Endothelial cell of umbilical vein (primary cell): ENCODE data around the gene TMPRSS3. TPM values are rescaled to one million over a fixed set of nuclear protein-coding genes. Genes with fewer than 3 reads are reported as not detected.

Experiments
- BruUV-seq: library from RNA; stranded (reverse); fragments of 400-500 nt; replicated peaks from 2 replicates; lab custom pipeline; 2021; lab: Mats Ljungman, UMichigan
- CTCF ChIA-PET: fragments of 300-600, 350-600 bp; sonication (Branson Sonifier 250); formaldehyde crosslinking; loops from one replicate; lab custom pipeline; 2021; ENCODE audit warnings: antibody characterized with exemption, inconsistent platforms; lab: Charles Lee
- POLR2A ChIA-PET: fragments of 300-600, 350-600 bp; sonication (Branson Sonifier 250); formaldehyde crosslinking; loops from one replicate; lab custom pipeline; 2021; ENCODE audit warnings: antibody characterized with exemption, inconsistent platforms; lab: Charles Lee
- DNase-seq: peaks from one replicate; pipeline ENCODE4 v3.0.0-alpha.2; 2011; ENCODE audit warnings: low read depth, low spot score
- FAIRE-seq: peaks from 2 replicates; lab custom pipeline; 2011; peaks lifted over from hg19 to GRCh38; lab: Jason Lieb, UNC
- H2AFZ ChIP-seq: 2 replicates; pipeline ENCODE4 v1.6.0; 2012; ENCODE audit warnings: low read depth, low read length, control low read depth, inconsistent platforms
- H3K27ac ChIP-seq: 2 replicates; pipeline ENCODE4 v1.5.1; 2011; ENCODE audit warnings: low read depth, mild to moderate bottlenecking, control low read depth, low read length, moderate library complexity; ENCODE audit not compliant: insufficient read depth
- H3K27me3 ChIP-seq, 2 experiments: 2 replicates each; pipeline versions ENCODE4 v1.6.0 to v1.6.1; 2011; ENCODE audit warnings: low read length in 2 of 2, mixed read lengths in 1 of 2; ENCODE audit not compliant: control insufficient read depth in 2 of 2, insufficient read depth in 2 of 2
- H3K36me3 ChIP-seq, 2 experiments: 2 replicates in 1 of 2; 3 replicates in 1 of 2; pipeline ENCODE4 v1.5.1; 2011; ENCODE audit warnings: low read length in 2 of 2, mild to moderate bottlenecking in 1 of 2, moderate library complexity in 1 of 2; ENCODE audit not compliant: control insufficient read depth in 2 of 2, insufficient read depth in 2 of 2; ENCODE audit errors: extremely low read depth in 1 of 2
- H3K4me1 ChIP-seq: 3 replicates; pipeline ENCODE4 v1.5.1; 2011; ENCODE audit warnings: mild to moderate bottlenecking, low read length; ENCODE audit not compliant: control insufficient read depth, insufficient read depth; ENCODE audit errors: extremely low read depth
- H3K4me2 ChIP-seq: 2 replicates; pipeline ENCODE4 v1.6.1; 2011; ENCODE audit warnings: low read length, control low read depth, mixed read lengths; ENCODE audit not compliant: insufficient read depth
- H3K4me3 ChIP-seq, 3 experiments: fragments of 200-600 bp in 1 of 3; sonication (generic), shearing (Covaris generic) in 1 of 3; replicated peaks in 1 of 3; 2 replicates each; pipeline ENCODE4 v1.5.1; 2011 to 2016; ENCODE audit warnings: control low read depth in 3 of 3, low read length in 3 of 3, mild to moderate bottlenecking in 2 of 3, inconsistent platforms in 1 of 3, low read depth in 1 of 3, moderate library complexity in 1 of 3; ENCODE audit not compliant: insufficient read depth in 1 of 3
- H3K79me2 ChIP-seq: 2 replicates; pipeline ENCODE4 v1.6.0; 2012; ENCODE audit warnings: low read length, inconsistent platforms; ENCODE audit not compliant: control insufficient read depth, insufficient read depth
- H3K9ac ChIP-seq: replicated peaks from 2 replicates; pipeline ENCODE3; 2011; ENCODE audit warnings: low read length, control low read depth; ENCODE audit not compliant: insufficient read depth; ENCODE audit errors: extremely low read depth
- H3K9me1 ChIP-seq: replicated peaks from 3 replicates; pipeline ENCODE4 v1.6.0; 2011; ENCODE audit warnings: mild to moderate bottlenecking, low read length; ENCODE audit not compliant: control insufficient read depth, insufficient read depth; ENCODE audit errors: extremely low read depth
- H3K9me3 ChIP-seq: replicated peaks from 2 replicates; pipeline ENCODE4 v1.5.1; 2012; ENCODE audit warnings: low read length, inconsistent platforms; ENCODE audit not compliant: control insufficient read depth, insufficient read depth
- H4K20me1 ChIP-seq: replicated peaks from 2 replicates; pipeline ENCODE3; 2011; ENCODE audit warnings: mild to moderate bottlenecking, low read length; ENCODE audit not compliant: control insufficient read depth, insufficient read depth; ENCODE audit errors: extremely low read depth
- EZH2 ChIP-seq: IDR thresholded peaks from 2 replicates; pipeline ENCODE4 v1.6.1; 2012; ENCODE audit warnings: borderline replicate concordance, low read depth, mild to moderate bottlenecking, moderate library complexity, low read length, inconsistent platforms; ENCODE audit not compliant: severe bottlenecking
- FOS ChIP-seq: IDR thresholded peaks from 2 replicates; pipeline ENCODE4 v1.6.1; 2011; ENCODE audit warnings: mild to moderate bottlenecking, low read length, moderate library complexity, borderline replicate concordance; ENCODE audit not compliant: insufficient read depth
- GATA2 ChIP-seq: IDR thresholded peaks from 2 replicates; pipeline ENCODE4 v1.7.0; 2011; ENCODE audit warnings: low read depth, mild to moderate bottlenecking, moderate library complexity, mixed read lengths, low read length; ENCODE audit not compliant: insufficient read length, insufficient read depth
- JUN ChIP-seq: IDR thresholded peaks from 2 replicates; pipeline ENCODE4 v1.6.1; 2011; ENCODE audit warnings: borderline replicate concordance, low read depth; ENCODE audit not compliant: insufficient read length, insufficient read depth
- MAX ChIP-seq: IDR thresholded peaks from 2 replicates; pipeline ENCODE4 v1.6.1; 2011; ENCODE audit not compliant: insufficient read depth, insufficient read length
- MYC ChIP-seq: IDR thresholded peaks from one replicate; pipeline ENCODE4 v1.6.1; 2011; ENCODE audit warnings: mild to moderate bottlenecking, low read depth, low read length
- POLR2A ChIP-seq: IDR thresholded peaks from 2 replicates; pipeline ENCODE4 v1.6.1; 2012; ENCODE audit warnings: low read depth, mild to moderate bottlenecking, control low read depth, low read length
- POLR2AphosphoS5 ChIP-seq: IDR thresholded peaks from 2 replicates; pipeline ENCODE4 v1.6.1; 2012; ENCODE audit warnings: low read depth, mild to moderate bottlenecking, control low read depth, low read length, moderate library complexity; ENCODE audit not compliant: insufficient read depth
- dilution Hi-C: fragments of 300-500 bp; cut with MboI; formaldehyde crosslinking; loops from one replicate; pipeline ENCODE4 v1.15.0; 2019; ENCODE audit warnings: low sequenced_read_pairs; ENCODE audit not compliant: extremely low pct_ligation_motif_present
- intact Hi-C: fragments of 100-400 bp; cut with micrococcal nuclease; formaldehyde crosslinking; loops from one replicate; pipeline ENCODE4 v1.10.0; 2022
- polyA plus RNA-seq, 4 experiments: library from polyadenylated mRNA; depleted of rRNA in 3 of 4; stranded (reverse) in 3 of 4; unstranded in 1 of 4; fragments of >200 nt; gene quantifications; 2 replicates each; pipeline versions ENCODE4 v1.2.1 to v1.2.3, GENCODE V29; 2011 to 2012; ENCODE audit warnings: missing spikeins in 1 of 4
- total RNA-seq: library from RNA; stranded (reverse); gene quantifications from 2 replicates; pipeline ENCODE4 v1.2.3, GENCODE V29; 2021

Gene TMPRSS3
- total and polyA plus RNA-seq, 2 donors (not counting 3 experiments of a cell fraction or from before 2014, with no cell fraction given): not detected

GRCh38 chr21:42425591-42425990 lies 29.7 kb upstream of the TMPRSS3 start:
- ChIA-PET CTCF (interaction anchor here (1.0 kb wide), 1 partner anchor 116 kb away, joined by 3 read pairs; no protein-coding TSS in a partner anchor), POLR2A (no interaction called here)
- no peak for FAIRE-seq

GRCh38 chr21:42424914-42425541 lies 29.2 kb upstream of the TMPRSS3 start:
- TF ChIP-seq MYC (no peak), JUN (no peak), FOS (no peak), MAX (no peak), GATA2 (peak; percentile 82), POLR2AphosphoS5 (peak; percentile 40)
- no peak overlapping the region for H3K4me3 ChIP-seq
- H3K9ac ChIP-seq: no peak overlapping the region
- dilution Hi-C loops (no loop called here), intact Hi-C loops (loop anchor here (1.0 kb wide), 1 partner anchor 162 kb away; no protein-coding TSS in a partner anchor)
- no peak overlapping the region for H3K4me2 ChIP-seq
- no peaks in the 10 kb centered on the region for H3K79me2 ChIP-seq
- H3K27ac ChIP-seq: no peak overlapping the region
- ChIA-PET CTCF (interaction anchor here (1.0 kb wide), 1 partner anchor 116 kb away, joined by 3 read pairs; no protein-coding TSS in a partner anchor), POLR2A (no interaction called here)
- H4K20me1 ChIP-seq: no peaks in the 10 kb centered on the region
- H3K36me3 ChIP-seq: no peaks in the 10 kb centered on the region
- BruUV-seq: no TSS peak
- H2AFZ ChIP-seq: no peak overlapping the region
- no peaks in the 10 kb centered on the region for H3K9me3 ChIP-seq
- H3K27me3 ChIP-seq: peaks cover 28 to 51% of the 10 kb centered on the region in 2 experiments
- peaks cover 12% of the 10 kb centered on the region for H3K4me1 ChIP-seq
- FAIRE-seq (peak; percentile 80), DNase-seq (peak; percentile 44)
- no peaks in the 10 kb centered on the region for H3K9me1 ChIP-seq

More at GRCh38 chr21:42425591-42425990, 29.7 kb upstream of the TMPRSS3 start:
- TF ChIP-seq MYC: no peak
- TF ChIP-seq JUN: no peak
- no peak for TF ChIP-seq EZH2
- no peak for TF ChIP-seq GATA2
- no peak for TF ChIP-seq POLR2A
- no peak for TF ChIP-seq MAX
- Histone ChIP-seq H3K4me1 (peaks cover 12% of the 10 kb centered on the region), H3K4me2 (no peak overlapping the region), H2AFZ (no peak overlapping the region), H3K36me3 (no peaks in the 10 kb centered on the region), H3K9ac (no peak overlapping the region), H3K9me1 (no peaks in the 10 kb centered on the region), H3K9me3 (no peaks in the 10 kb centered on the region), H4K20me1 (no peaks in the 10 kb centered on the region), H3K79me2 (no peaks in the 10 kb centered on the region), H3K4me3 (no peak overlapping the region), H3K27ac (no peak overlapping the region), H3K27me3 (peaks cover 28 to 49% of the 10 kb centered on the region in 2 experiments)
- BruUV-seq: no TSS peak
- dilution Hi-C loops: no loop called here
- no peak for DNase-seq
- intact Hi-C loops: loop anchor here (1.0 kb wide), 1 partner anchor 162 kb away; no protein-coding TSS in a partner anchor
